Mucosa of gallbladder (tissue), 1 donor: ENCODE data around the gene LCNL1. TPM values are rescaled to one million over a fixed set of nuclear protein-coding genes. Genes with fewer than 3 reads are reported as not detected.

Experiments used
- DNase-seq: peaks from one replicate; pipeline ENCODE4 v3.0.0-alpha.2; 2020; ENCODE audit warnings: low spot score
- total RNA-seq: library from RNA; stranded (reverse); gene quantifications from one replicate; pipeline ENCODE4 v1.2.1, GENCODE V29; 2021
- donor health status: DM: no; HTN: no; CAD: no.

The LCNL1 gene
- total RNA-seq, 1 donor from 2014 or later: 0.92 TPM

DNA sequence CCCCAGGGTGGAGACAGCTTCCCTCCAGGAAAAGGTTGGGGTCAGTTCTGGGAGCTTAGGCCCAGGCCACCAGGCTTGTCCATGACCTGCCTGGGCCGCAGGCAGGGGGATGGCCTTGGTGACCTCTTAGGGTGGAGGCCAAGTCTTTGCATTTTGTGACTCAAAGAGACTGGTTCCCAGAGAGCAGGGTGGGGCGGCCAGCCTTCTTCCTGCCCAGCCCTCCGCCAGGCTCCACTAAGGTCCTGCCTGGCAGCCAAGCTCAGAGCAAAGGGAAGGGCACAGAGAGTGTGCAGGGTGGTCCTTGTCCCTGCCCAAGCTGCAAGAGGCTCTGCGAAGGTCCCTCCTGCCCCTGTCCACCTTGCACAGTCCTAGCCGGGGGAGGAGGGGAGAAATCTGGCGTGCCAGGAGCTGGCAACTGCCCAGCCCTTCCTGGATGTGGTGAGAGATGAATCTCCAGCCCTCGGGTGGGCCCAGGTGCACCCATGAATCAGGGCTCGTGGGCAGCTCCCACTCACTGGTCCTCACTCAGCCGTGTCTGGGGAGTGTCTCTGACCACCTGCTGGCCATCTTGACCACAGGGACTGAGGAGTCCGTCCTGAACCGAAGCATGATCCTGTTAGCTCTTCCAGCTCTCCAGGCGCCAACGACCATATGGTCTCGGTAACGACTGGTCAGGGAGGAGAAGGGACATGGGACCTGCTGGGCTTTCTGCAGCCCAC is 7.8 kb upstream of the LCNL1 start:
- DNase-seq: no peak

DNA sequence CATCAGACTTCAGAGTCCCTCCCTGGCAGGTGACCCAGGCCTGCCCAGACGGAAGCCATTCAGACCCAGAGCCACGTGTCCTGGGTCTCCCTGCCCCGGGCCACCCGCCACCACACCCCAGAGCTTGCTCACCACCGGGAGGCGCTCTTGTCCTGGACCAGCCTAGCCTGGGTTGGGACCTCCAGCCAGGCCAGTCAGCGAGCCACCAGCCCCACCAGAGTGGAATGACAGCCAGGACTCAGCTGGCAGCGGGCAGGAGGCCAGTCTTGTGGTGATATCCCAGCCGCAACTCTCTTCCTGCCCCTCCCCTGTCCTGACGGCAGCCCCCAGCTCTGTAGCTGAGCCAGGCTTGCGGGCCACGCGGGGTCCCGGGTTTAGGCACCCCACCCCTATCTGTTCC is 7.1 kb upstream of the LCNL1 start:
- DNase-seq: no peak

DNA sequence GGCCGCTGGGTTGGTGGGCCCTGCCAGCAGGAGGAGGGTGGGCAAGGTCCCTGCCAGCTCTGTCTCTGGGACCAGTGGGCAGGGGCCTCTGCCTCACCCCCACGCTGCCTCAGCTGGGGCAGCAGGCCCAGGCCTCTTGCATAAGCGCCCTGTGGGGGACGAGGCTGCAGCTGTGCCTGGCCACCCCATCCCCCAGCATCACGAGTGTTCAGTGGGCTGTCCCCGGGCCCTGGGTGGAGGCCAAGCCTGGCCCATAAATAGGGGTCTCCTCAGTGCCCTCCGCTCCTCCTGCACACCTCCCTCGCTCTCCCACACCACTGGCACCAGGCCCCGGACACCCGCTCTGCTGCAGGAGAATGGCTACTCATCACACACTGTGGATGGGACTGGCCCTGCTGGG is 5.6 kb upstream of the LCNL1 start, which contains the start of gene PTGDS:
Gene PTGDS, plus strand, starts transcription at position 282 of the 400 bp plus-strand sequence. Its CDS starts 75 bp downstream, at position 357.
- DNase-seq: peak; percentile 44

DNA sequence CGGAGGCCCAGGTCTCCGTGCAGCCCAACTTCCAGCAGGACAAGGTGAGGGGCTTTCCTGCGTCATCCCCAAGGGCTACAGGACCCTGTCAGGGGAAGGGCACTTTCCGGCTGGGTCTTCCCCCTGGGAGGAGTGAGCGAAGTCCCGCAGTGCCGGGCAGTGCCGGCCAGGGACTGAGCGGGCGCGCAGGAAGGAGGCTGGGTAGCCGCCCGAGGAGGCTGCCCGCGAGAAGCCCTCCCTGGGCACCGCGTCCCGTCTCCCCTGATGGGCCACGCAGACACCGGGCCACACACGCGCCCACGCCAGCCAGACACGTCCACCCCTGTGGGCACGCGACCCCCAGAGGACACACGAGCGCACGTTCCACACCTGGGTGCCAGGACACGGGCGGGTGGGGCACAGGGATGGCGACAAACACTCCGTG is 5.1 kb upstream of the LCNL1 start:
- DNase-seq: no peak

DNA sequence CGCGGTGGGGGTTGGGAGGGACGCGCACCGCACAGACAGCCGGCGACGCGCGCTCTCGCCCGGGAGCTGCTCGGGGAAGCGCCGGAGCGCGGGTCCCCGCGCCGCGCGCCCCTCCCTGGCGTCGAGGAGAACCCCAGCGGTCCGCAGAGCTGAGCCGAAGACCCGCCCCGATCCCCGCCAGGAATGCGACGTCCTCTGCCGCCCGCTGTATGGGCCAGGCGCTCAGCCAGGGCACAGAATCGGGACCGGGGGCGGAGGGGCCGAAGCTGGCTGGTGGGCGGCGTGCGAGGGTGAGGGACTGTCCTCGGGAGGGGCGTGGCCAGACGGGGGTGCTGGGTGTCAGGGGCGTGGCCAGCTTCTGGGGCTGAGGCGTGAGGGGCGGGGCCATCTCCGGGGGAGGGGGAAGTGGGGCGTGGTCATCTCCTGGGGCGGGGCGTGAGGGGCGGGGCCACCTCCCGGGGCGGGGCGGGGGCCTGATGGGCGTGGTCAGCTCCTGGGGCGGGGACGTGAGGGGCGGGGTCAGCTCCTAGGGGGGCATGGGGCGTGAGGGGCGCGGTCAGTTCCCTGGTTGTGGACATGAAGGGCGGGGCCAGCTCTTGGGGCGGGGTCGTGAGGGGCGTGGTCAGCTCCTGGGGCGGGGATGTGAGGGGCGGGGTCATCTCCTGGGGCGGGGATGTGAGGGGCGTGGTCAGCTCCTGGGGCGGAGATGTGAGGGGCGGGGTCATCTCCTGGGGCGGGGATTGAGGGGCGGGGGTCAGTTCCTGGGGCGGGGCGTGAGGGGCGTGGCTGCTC is 4.5 kb upstream of the LCNL1 start:
- DNase-seq: peak; percentile 60

DNA sequence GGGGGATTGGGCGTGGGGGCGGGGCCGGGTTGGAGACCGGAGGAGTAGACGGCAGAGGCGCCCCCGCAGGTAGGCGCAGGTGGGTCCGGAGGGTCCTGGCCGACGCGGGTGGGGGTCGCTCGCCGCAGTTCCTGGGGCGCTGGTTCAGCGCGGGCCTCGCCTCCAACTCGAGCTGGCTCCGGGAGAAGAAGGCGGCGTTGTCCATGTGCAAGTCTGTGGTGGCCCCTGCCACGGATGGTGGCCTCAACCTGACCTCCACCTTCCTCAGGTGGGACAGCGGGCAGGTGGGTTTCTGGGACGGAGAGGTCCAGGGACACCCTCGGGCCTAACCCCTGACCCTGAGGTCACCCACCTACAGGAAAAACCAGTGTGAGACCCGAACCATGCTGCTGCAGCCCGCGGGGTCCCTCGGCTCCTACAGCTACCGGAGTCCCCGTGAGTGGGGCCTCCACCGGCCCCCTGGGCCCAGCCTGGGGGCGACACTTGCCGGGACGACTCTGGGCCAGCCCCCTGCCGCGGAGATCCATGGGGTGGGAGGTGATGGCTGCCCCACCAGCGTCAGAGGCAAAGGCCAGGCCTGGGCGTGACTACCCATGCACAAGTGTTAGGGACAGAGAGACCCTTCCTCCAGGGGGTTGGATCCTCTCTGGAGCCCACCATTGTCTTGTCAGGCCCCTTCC is 3.8 kb upstream of the LCNL1 start:
- no peak for DNase-seq

DNA sequence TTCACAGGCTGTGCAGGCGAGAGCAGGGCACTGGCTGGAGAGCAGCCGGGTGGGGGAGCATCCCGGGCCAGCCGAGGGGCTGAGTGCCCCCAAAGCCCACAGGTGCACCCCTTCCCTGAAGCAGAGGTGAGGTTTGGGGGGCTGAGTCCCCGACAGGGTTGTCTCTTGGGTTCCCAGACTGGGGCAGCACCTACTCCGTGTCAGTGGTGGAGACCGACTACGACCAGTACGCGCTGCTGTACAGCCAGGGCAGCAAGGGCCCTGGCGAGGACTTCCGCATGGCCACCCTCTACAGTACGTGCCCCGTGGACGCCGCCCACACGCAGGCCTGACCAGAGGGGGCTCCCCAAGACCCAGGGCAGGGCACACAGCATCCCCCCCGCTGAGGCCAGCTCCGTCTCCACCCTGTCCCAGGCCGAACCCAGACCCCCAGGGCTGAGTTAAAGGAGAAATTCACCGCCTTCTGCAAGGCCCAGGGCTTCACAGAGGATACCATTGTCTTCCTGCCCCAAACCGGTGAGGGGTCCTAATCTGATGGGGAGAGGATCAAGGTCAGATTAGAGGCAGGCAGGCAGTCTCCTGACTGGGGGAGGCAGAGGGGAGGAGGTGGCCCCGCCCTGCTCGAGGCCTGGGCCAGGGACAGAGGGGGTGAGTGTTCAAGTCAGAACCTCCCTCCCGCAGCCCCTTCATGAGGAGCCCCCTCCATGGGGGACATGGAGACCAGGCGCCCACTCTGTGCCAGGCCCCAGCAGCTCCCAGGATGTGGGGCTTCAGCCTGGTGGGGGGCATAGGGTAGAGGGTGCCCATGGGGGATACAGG is 2.8 kb upstream of the LCNL1 start:
- no peak for DNase-seq

DNA sequence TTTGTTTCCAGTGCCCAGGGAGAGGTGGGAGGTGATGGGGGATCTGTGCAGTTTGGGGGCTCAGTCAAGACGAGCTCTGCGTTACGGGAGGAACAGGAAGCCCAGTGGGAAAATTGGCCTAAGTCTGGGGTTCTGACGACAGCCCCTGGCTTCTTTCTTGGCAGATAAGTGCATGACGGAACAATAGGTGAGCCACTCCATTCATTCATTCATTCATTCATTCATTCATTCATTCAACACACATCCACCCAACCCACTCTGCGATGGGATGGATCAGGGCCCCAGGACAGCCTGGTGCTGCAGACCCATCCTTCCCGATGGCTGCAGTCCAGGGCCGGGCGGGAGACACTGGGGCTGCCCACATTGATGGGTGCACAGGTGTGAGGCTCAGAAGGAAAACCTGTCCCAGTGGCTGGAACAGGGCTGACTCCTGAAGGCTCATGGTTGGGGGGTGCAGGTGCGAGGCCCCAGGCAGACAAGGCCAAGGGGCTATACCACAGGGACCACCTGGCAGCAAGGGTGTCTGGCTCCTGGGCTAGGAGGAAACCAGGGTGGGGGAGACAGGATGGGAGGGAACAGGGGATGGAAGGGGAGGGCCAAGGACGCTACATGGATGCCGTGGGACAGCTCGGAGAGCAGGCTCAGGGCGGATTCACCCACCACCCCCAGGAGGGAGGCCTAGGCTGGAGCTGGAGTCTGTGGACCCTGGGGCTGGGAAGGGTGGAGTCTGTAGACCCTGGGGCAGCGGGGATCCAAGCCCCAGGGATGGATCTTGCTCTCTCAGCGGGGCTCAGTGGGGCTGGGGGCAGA is 1.9 kb upstream of the LCNL1 start:
- DNase-seq: no peak

DNA sequence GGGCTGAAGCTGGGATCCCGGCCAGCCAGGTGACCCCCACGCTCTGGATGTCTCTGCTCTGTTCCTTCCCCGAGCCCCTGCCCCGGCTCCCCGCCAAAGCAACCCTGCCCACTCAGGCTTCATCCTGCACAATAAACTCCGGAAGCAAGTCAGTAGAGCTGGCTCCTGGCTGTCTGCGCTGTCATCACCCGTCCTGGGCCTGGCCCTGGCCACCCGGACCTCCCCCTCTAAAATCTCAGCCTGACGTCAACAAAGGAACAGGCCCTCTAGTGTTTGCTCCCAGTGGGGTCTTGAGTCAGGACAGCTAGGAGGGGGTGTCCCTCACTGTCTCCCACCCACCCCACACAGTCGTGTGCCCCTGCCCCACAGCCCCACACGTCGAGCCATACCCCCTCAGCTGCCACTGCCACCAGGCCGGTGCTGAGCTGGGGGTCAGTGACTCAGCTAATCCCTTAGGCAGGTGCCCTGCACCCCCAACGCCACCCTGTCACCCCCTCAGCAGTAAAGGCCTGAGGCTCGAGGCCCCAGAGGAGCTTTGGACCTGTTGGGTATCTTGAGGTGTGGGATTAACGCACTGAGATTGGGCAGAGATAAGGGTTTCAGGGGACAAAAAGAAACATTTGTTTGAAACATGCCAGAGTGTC is 1.1 kb upstream of the LCNL1 start:
- DNase-seq: no peak

DNA sequence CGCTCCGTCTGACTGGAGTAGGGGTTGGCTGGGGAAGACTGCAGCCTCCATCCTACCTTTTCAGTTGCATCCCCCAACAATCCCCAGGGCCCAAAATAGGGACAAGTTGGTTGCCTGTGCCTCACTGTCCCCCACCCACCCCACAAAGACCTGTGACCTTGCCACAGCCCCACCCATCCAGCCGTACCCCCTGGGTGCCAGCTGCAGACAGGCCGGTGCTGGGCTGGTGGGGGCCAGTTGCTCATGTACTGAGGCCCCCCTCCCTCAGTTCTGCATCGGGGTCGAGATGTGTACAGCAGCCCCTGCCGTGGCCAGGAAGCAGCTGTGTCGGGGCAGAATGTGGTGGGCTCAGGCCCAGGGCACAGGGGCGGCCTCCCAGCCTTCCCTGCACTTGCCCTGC is 374 bp downstream of the LCNL1 start:
- no peak for DNase-seq

DNA sequence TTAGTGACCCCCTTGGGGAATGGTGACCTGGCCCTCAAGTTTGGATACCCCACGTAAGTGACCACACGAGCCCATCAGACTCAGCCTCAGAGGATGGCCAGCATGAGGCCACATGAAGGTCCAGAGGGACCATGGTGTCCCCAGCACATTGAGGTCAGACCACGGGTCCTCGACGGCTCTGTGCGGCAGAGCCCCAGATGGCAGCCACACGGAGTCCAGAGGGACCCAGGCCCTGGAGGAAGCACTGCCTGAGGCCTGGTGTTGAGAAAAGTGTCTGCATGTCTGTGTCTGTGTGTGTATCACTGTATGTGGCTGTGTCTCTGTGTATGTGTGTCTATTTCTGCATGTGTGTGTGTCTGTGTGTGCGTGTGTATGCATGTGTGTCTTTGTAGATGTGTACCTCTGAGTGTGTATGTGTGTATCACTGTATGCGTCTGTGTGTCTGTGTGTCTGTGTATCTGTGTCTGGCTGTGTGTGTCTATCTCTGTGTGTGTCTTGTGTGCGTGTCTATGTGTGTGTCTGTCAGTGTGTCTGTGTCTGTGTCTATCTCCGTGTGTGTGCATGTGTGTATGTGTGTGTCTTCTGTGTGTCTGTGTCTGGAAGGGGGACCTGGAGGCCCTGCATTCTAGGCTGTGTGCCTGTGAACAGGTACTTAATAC is 992 bp downstream of the LCNL1 start:
- no peak for DNase-seq

DNA sequence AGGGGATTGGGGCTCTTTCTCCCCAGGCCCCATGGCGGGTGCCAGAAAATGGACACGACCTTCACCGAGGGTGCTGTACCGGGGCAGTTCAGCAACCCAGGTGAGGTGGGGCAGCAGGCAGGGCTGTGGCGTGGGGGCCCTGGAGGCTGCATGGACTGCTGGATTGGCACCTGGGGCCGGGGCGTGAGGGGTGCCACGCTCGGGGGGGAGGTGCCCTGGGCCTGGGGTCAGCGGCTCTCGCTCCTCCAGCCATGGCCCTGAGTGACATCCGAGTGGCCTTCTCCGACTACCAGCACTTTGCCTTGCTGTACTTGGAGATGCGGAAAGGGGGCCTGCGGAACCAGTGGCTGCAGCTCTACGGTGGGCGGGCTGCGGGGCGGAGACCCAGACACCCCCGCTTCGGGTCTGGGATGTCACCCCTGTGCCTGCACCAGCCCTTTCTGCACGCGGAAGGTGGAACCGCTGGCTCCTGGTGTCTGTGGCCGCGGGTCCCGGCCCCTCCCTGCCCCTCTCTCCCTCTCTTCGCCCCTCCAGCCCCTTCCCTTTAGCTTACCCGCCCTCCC is 1.8 kb downstream of the LCNL1 start:
- no peak for DNase-seq

DNA sequence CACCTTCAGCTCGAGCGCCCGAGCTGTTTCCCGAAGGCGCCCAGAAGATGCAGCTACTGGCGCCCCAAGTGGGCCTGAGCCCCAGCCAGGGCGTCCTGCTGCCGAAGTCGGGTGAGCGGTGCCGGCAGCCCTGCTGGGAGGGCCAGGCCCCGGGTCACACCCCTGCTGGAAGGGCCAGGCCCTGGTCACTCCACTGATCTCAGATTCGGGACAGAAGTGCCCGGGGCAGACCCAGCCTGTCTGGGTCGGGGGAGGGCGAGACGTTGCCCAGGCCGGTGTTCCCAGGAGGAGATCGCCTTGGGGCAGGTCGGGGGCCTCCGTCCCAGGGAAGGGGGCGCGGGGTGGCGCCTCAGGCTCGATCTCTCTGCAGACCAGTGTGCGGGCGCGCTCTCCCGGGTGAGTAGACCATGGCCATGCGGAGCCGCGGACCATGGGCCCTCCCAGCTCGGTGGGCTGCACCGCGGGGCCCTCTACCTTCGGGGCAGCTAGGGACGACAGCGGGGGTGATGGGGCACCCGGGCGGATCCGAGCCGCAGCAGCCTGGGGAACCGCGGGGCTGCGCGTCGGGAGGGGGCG is 2.3 kb downstream of the LCNL1 start:
- DNase-seq: no peak

DNA sequence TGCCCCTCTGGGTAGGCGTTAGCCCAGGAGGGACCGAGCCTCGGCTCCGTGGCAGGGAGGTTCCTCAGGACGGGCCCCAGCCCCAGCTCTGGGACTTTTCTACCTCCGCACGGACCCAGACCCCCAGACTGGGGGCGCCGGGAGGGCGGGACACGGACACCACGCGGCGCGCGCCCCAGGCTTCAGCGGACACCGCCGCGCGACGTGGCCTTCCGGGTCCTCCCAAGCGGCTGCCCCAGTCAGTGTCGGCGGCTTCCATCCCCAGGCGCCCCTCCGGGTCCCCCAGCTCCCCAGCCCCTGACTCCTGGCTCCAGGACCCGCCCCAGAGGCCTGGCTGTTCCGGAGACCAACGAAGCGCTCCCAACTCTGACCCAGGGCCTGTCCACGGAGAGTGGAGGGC is 3.1 kb downstream of the LCNL1 start:
- DNase-seq: no peak

DNA sequence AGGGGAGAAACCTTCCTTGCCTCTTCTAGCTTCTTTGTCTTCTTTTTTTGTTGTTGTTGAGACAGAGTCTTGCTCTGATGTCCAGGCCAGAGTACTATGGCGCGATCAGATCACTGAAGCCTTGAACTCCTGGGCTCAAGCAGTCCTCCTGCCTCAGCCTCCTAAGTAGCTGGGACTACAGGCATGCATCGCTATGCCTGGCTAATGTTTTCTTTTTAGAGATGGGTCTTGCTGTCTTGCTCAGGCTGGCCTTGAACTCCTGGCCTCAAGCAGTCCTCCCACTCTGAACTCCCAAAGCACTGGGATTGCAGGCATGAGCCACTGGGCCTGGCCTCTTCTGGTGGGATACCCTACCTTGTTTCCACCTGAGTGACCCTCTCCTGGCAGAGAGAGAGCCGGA is 6.1 kb downstream of the LCNL1 start:
- DNase-seq: no peak

DNA sequence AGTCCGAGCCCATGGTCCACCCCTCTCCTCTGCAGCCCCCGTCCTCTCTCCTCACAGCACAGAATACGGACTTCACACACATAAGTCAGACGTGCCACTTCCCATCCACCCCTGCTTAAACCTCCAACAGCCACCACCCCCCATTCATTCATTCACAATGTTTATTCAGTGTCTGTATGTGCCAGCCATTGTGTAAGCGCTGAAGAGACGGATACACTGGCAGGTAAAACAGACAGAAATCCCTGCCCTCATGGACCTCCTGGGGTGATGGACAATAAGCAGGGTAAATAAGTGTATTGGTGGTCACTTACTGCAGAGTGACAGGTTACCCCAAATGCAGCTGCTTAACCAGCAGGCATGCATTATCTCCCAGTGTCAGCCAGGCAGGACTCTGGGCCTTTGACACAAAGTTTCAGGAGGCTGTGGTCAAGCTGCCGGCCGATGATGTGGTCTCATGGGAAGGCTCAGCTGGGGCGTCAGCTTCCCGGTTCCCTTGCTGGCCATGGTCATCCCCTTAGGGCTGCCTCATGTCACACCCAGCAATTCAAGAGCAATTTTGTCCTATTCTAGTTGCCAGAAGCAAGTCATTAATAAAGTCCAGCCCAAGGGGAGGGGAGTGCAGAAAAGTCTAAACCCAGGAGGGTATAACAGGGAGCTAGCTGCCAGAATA is 7.6 kb downstream of the LCNL1 start:
- no peak for DNase-seq

DNA sequence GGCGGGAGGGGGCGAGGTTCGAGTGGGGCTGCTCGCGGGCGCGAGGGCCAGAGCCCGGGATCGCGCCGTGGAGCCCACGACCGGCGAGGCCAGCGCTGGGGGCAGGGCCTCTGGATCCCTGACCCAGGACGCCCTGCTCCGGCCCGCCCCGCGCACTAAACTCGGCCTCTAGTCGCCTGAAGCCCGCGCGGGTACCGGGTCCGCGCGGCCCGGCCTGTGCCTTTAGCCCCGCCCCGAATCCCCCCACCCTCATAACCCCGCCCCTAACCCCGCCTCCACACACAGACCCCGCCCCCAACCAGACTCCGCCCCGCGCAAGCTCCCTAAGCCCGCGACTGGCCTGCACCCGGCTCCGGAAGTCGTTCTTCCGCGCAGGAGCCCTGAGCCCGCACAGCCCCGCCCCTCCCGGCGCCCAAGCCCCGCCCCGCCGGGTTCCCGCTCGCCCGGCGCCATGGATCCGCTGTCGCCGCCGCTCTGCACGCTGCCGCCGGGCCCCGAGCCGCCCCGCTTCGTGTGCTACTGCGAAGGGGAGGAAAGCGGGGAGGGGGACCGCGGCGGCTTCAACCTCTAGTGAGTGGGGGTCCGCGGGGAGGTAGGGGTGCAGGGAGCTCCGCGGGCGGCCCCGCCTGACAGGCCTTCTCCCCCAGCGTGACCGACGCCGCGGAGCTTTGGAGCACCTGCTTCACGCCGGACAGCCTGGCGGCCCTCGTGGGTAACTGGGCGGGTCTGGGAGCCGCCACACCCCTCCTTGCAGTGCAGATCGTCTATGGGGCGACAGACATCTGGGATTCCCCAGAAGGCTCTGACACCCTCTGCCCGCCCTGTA is 9.4 kb downstream of the LCNL1 start, which contains the start of gene PAXX:
Gene PAXX, plus strand, starts transcription at position 430 of the 826 bp plus-strand sequence. Its CDS starts 22 bp downstream, at position 452.
- DNase-seq: peak; percentile 94
